Measurements from ENCODE around the gene TGFBR2.

DNA sequence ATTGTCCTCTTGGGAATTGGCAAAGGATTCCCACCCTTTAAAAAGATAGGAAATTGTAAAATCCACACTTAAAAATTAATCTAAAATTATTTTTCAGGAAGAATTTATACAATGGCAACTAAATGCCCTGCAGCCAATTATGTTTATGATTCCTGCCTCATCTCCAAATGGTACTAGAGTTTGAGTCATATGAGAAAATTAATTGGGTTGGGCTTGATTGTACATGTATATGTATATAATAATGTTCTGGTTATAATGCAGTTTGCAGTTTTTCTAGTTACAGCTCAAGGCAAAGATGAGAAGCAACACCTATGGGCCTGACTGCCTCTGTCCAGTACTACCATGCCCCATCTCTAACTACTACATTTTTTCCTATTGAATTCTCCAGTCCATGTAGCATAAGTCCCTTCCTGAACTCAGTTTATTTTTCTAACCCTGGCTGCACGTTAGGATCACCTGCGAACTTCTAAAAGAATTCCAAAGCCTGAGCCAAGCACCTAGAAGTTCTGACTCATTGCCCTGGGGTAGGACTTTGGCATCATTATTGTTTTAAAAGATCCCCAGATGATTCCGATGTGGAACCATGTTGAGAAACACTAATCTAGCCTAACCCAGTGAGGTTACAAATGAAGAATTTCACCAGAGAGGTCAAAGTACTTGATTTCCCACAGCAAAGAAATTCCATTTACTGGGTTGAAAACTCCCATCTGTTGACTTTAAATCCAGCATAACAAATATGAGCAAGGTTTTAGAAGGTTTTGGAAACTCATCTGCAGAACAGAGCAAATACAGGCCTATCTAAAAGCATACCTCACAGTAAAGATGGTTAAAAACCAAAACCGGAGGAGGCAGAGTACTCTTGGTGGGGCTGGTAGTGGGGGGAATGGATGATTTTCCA, 19.4 kb downstream of the TGFBR2 start:
- TF ChIP-seq, protein P1, sequence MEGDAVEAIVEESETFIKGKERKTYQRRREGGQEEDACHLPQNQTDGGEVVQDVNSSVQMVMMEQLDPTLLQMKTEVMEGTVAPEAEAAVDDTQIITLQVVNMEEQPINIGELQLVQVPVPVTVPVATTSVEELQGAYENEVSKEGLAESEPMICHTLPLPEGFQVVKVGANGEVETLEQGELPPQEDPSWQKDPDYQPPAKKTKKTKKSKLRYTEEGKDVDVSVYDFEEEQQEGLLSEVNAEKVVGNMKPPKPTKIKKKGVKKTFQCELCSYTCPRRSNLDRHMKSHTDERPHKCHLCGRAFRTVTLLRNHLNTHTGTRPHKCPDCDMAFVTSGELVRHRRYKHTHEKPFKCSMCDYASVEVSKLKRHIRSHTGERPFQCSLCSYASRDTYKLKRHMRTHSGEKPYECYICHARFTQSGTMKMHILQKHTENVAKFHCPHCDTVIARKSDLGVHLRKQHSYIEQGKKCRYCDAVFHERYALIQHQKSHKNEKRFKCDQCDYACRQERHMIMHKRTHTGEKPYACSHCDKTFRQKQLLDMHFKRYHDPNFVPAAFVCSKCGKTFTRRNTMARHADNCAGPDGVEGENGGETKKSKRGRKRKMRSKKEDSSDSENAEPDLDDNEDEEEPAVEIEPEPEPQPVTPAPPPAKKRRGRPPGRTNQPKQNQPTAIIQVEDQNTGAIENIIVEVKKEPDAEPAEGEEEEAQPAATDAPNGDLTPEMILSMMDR (IDR thresholded peaks at IDR 0.05; ENCODE audit: insufficient read depth, low read depth, low read length), result no peak
- no peak for TF ChIP-seq EZH2 (IDR thresholded peaks at IDR 0.05; ENCODE audit: insufficient read depth, low read length)
